Neutrophil (primary cell): ENCODE results near the gene IFITM1.
"Not testable (repeated sequence)": the region's sequence is repeated elsewhere in the genome, so short reads cannot be mapped to it uniquely, and the experiment has no call there.

Experiments used
- H3K27ac ChIP-seq: fragments of 200-600 bp; sonication (generic); 2 replicates; pipeline ENCODE4 v1.5.1; 2016; ENCODE audit warnings: mild to moderate bottlenecking, moderate library complexity
- H3K27me3 ChIP-seq: fragments of 200-600 bp; sonication (generic); 2 replicates; pipeline ENCODE4 v1.6.0; 2016; ENCODE audit warnings: mild to moderate bottlenecking
- H3K36me3 ChIP-seq: fragments of 200-600 bp; sonication (generic); 2 replicates; pipeline ENCODE4 v1.5.1; 2017
- H3K4me1 ChIP-seq, 2 experiments: fragments of 200-600 bp in 1 of 2; sonication (generic) in 1 of 2; 1 replicate in 1 of 2; 2 replicates in 1 of 2; pipeline versions ENCODE4 v1.5.1 to v1.6.1; 2013 to 2016; ENCODE audit warnings: low read depth in 1 of 2, low read length in 1 of 2, mild to moderate bottlenecking in 1 of 2, moderate library complexity in 1 of 2; ENCODE audit not compliant: control insufficient read depth in 1 of 2, insufficient read depth in 1 of 2
- H3K4me3 ChIP-seq, 2 experiments: fragments of 200-600 bp in 1 of 2; sonication (generic) in 1 of 2; 1 replicate in 1 of 2; 2 replicates in 1 of 2; pipeline ENCODE4 v1.5.1; 2013 to 2016; ENCODE audit warnings: low read depth in 1 of 2, low read length in 1 of 2, mild to moderate bottlenecking in 1 of 2, moderate library complexity in 1 of 2
- H3K9me3 ChIP-seq: fragments of 200-600 bp; sonication (generic); 2 replicates; pipeline ENCODE4 v1.5.1; 2016
- TF ChIP-seq, protein P1 (sequence below): fragments of 200-600 bp; sonication (generic); IDR thresholded peaks from 2 replicates; pipeline ENCODE4 v1.5.1; 2016; ENCODE audit warnings: antibody characterized with exemption

Gene IFITM1

DNA sequence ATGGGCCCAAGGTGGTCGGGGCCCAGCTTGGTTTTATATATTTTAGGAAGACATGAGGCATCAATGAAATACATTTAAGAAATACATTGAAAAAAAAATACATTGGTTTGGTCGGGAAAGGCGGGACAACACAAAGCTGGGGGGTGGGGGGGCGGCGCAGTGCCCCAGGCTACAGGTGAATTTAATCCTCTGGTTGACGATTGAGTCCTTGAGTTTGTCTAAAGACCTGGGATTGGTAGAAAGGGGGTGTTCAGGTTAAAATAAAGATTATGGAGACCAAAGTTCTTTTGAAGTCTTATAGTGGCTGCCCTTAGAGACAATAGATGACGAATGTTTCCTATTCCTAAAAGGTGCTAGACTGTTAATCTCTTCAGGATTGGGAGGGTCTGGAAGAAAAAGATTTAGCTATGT is 3.1 kb downstream of the IFITM1 start:
- Histone ChIP-seq H3K9me3 (no peaks in the 10 kb centered on the region), H3K27ac (peak overlapping the region; percentile 95), H3K27me3 (peaks cover 33% of the 10 kb centered on the region), H3K4me1 (peaks cover 60 to 68% of the 10 kb centered on the region in 2 experiments), H3K4me3 (peak overlapping the region; percentile 80 to 98), H3K36me3 (peaks cover 22% of the 10 kb centered on the region)
- TF ChIP-seq, protein P1, sequence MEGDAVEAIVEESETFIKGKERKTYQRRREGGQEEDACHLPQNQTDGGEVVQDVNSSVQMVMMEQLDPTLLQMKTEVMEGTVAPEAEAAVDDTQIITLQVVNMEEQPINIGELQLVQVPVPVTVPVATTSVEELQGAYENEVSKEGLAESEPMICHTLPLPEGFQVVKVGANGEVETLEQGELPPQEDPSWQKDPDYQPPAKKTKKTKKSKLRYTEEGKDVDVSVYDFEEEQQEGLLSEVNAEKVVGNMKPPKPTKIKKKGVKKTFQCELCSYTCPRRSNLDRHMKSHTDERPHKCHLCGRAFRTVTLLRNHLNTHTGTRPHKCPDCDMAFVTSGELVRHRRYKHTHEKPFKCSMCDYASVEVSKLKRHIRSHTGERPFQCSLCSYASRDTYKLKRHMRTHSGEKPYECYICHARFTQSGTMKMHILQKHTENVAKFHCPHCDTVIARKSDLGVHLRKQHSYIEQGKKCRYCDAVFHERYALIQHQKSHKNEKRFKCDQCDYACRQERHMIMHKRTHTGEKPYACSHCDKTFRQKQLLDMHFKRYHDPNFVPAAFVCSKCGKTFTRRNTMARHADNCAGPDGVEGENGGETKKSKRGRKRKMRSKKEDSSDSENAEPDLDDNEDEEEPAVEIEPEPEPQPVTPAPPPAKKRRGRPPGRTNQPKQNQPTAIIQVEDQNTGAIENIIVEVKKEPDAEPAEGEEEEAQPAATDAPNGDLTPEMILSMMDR = no peak

DNA sequence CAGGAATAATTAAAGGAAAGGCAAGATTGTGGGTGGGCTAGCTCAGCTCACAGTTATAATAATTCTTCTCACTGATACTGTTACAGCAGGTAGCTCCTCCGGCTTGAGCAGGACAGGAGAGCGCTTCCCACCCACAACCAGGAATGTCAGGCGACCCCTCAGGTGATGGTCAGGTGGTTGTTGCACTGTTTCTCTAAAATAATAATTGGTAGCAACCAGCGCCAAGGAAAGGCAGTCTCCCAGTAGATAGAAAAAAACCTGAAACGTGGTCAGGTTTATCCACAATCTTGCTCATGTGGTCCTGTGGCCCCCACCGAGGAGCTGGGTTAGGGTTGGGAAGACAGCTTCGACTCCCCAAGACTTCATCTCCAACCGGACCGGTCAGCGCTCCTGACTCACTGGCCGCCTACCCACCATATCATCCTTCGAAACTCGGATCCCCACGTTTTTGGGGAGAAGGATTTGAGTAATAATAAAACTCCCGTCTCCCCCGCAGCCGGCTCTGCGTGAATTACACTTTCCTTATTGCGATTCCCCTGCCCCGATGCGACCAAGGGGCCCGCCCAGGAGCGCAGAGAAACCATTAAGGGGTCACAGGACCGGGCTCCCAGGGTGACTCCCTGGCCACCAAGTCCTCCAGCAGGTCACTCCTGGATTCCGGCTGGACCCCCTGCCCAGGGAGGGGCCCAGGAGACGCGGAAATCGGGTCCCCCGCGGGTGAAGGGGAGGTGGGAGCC is 4.0 kb downstream of the IFITM1 start:
- Histone ChIP-seq H3K4me3 (peak overlapping the region; percentile 80 to 98), H3K27me3 (peaks cover 33% of the 10 kb centered on the region), H3K27ac (peak overlapping the region; percentile 95), H3K4me1 (peaks cover 51 to 58% of the 10 kb centered on the region in 2 experiments), H3K36me3 (peaks cover 22% of the 10 kb centered on the region)
- not testable (repeated sequence) for H3K9me3 ChIP-seq

DNA sequence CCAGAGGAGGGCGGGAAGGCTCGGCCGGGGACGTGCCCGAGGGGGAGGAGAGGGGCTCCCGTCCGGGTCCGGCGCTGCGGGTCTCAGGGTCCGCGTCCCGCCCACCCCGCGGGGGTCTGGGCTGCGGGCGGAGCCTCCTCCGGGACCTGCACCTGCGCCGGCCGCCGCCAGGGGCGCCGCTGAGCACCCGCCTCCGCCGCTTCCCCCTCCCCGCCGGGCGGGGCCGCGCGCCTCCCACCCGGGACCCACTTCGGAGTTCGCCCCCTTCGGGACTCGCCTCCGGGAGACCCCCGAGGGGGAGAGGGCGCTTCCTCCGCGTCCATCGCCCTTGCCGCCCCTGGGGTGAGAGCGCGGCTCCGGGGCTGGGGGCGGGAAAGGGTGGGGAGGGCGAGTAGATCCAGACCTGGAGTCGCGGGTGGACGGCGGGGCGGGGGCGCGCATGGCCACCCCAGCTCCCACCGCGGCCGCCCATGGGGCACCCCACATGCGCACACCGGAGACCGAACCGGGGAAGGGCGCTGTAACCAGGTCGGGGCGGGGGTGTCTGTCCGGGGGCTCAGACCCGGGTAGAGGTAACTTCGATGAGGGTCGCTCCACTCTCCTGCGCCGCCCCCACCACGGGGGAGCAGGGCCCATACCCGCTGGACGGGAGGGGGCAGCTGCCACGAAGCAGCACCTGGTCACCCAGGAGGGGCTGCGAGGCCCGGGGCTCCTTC is 4.7 kb downstream of the IFITM1 start:
- peaks cover 22% of the 10 kb centered on the region for H3K36me3 ChIP-seq
- H3K27me3 ChIP-seq = peaks cover 33% of the 10 kb centered on the region
- peaks cover 43 to 51% of the 10 kb centered on the region in 2 experiments for H3K4me1 ChIP-seq
- peak overlapping the region; percentile 80 to 98 for H3K4me3 ChIP-seq
- H3K9me3 ChIP-seq = not testable (repeated sequence)
- H3K27ac ChIP-seq = peak overlapping the region; percentile 78

DNA sequence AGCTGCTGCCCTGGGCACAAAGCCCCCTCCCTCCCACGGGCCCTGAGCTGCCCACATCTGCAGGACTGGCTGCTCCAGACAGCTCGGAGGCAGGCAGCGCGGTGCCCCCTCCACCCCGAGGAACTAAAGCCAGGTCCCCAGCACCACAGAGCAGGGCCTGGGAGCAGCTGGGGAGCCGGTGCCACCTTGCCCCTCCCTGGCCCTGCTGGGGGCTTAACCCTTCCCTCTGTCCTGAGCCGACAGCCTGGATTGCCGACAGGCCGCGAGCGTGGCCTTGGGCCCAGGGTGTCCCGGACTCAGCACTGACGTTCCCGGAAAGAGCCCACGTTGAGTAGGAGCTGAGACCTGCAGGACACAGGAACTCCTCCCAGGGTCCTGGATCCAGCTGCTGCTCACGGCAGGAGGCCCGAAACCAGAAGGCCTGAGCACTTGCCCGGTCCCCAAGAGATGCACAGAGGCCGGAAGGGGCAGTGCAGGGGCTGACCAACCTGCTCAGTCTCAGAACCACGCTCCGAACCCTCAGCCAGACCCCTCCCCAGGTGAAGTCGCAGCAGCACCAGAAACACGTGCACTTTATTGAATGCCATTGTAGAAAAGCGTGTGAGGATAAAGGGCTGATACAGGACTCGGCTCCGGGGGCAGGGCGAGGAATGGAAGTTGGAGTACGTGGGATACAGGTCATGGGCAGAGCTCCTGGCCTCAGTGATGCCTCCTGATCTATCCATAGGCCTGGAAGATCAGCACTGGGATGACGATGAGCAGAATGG is 5.5 kb downstream of the IFITM1 start:
- not testable (repeated sequence) for H3K9me3 ChIP-seq
- Histone ChIP-seq H3K4me1 (peaks cover 41 to 46% of the 10 kb centered on the region in 2 experiments), H3K27ac (peak overlapping the region; percentile 78), H3K36me3 (peaks cover 22% of the 10 kb centered on the region), H3K27me3 (peaks cover 33% of the 10 kb centered on the region), H3K4me3 (peak overlapping the region; percentile 63 to 68)

DNA sequence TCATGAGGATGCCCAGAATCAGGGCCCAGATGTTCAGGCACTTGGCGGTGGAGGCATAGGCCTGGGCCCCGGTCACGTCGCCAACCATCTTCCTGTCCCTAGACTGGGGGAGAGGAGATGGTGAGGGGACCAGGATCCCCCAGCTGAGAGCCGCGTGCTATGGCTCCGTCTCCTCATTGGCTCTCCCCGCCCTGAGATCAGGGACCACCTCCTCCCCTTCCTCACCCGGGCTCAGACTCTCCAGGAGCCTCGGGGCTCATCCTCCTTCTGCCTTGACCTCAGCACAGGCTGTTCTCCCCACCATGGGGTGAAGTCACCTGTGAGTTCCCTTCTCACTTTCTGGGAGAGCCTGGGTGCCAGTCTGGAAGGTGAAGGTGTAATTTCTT is 6.0 kb downstream of the IFITM1 start:
- Histone ChIP-seq H3K27me3 (peaks cover 33% of the 10 kb centered on the region), H3K36me3 (peaks cover 22% of the 10 kb centered on the region), H3K4me1 (peaks cover 40 to 51% of the 10 kb centered on the region in 2 experiments), H3K4me3 (peak overlapping the region; percentile 63 to 68), H3K27ac (peak overlapping the region; percentile 78)
- not testable (repeated sequence) for H3K9me3 ChIP-seq

DNA sequence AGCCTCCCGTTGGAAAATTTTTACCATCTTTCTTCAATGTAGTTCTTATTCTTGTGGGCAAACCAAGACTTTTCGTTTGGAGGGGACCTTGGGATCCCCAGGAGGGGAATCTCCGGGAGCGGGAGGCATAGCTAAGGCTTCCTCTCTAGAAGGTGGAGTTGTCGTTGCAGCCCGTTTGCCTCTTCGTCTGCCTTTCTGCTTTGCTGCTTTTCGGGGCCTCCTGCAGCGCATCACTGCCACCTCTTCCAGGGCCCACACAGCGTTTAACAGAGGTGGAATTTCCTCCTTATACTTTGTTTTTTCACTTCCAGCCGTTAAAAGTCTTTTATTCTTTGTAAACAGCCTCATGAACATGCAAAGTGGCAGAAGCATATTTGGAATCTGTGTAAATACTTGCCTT is 10.3 kb downstream of the IFITM1 start:
- Histone ChIP-seq H3K4me1 (peaks cover 45 to 63% of the 10 kb centered on the region in 2 experiments), H3K36me3 (no peaks in the 10 kb centered on the region), H3K4me3 (no peak overlapping the region), H3K27ac (peak overlapping the region; percentile 99), H3K9me3 (no peaks in the 10 kb centered on the region), H3K27me3 (peaks cover 11% of the 10 kb centered on the region)
- TF ChIP-seq, protein P1 = no peak

DNA sequence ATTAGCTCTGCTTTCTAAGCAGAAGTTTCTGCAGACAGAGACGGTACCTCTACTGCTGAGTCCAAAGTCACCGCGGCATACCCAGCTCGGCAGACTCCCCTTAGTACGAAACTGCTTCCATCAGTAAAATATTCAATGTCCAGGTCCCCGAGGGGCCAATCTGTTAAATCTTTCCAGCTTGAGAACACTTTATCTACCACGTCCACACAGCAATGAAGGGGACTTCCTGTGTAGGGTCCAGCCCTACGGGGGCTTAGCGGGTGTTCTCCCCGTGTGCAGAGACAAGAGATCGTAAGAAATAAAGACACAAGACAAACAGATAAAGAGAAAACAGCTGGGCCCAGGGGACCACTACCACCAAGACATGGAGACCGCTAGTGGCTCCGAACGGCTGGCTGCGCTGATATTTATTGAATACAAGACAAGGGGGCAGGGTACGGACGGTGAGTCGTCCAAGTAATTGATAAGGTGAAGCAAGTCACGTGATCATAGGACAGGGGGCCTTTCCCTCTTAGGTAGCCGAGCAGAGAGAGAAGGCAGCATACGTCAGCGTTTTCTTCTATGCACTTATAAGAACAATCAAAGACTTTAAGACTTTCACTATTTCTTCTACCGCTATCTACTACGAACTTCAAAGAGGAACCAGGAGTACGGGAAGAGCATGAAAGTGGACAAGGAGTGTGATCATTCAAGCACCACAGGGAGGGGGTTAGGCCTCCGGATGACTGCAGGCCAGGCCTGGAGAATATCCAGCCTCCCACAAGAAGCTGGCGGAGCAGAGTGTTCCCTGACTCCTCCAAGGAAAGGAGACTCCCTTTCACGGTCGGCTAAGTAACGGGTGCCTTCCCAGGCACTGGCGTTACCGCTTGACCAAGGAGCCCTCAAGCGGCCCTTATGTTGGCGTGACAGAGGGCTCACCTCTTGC is 11.0 kb downstream of the IFITM1 start:
- Histone ChIP-seq H3K27ac (peak overlapping the region; percentile 99), H3K4me1 (peaks cover 45 to 65% of the 10 kb centered on the region in 2 experiments)
- not testable (repeated sequence) for H3K36me3 ChIP-seq, H3K27me3 ChIP-seq, H3K9me3 ChIP-seq, H3K4me3 ChIP-seq
